GM23248 (cell line): ENCODE results near the gene SST.

ENCODE experiments used
- EZH2 ChIP-seq: fragments of 200-600 bp; sonication (generic); IDR thresholded peaks from 2 replicates; pipeline ENCODE4 v1.6.1; 2018; ENCODE audit warnings: antibody characterized with exemption, mild to moderate bottlenecking; ENCODE audit not compliant: insufficient read depth, poor library complexity, severe bottlenecking
- EZH2phosphoT487 ChIP-seq: fragments of 200-600 bp; sonication (generic); IDR thresholded peaks from 2 replicates; pipeline ENCODE4 v1.6.1; 2018; ENCODE audit warnings: antibody characterized with exemption, moderate library complexity, mild to moderate bottlenecking, low read depth; ENCODE audit not compliant: insufficient read depth

DNA sequence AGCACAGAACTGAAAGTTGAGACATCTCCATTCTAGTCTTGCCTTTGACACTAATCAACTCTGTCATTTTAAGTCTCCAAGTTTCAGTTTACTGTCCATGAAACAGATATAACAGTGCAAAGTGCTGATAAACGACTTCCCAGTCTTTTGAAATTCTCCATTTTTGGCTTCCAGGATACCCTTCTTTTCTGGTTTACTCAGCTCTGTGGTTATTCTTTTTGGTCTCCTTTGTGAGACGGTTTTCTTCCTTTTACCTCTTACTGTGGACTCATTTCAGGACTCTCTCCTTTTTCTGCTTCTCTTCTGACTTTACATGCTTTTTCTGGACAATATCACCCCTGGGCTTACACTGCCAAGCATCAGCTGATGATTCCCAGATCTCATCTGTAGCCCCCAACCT is 18.9 kb downstream of the SST start:
- TF ChIP-seq EZH2 (no peak), EZH2phosphoT487 (no peak)
